CD1c-positive myeloid dendritic cell (primary cell): Measurements from ENCODE around the gene CACNA1B.
"Not testable (repeated sequence)": the region's sequence is repeated elsewhere in the genome, so short reads cannot be mapped to it uniquely, and the experiment has no call there.

ENCODE experiments used
- DNase-seq: peaks from one replicate; pipeline ENCODE4 v3.0.0-alpha.2; 2016; ENCODE audit errors: extremely low spot score

The CACNA1B gene

GRCh38 chr9:138143491-138143890 is 265.9 kb downstream of the CACNA1B start:
- not testable (repeated sequence) for DNase-seq

GRCh38 chr9:138147556-138147955 is 270.0 kb downstream of the CACNA1B start:
- DNase-seq = peak; percentile 32

GRCh38 chr9:138149672-138150656 is 272.4 kb downstream of the CACNA1B start:
- DNase-seq = peak; percentile 4

- not testable (repeated sequence) for DNase-seq
Observed at GRCh38 chr9:138155788-138156187, 278.2 kb downstream of the CACNA1B start.

GRCh38 chr9:138166793-138167192 is 289.2 kb downstream of the CACNA1B start:
- not testable (repeated sequence) for DNase-seq
